Neural crest cell (in vitro differentiated cells): ENCODE measurements around the gene ATG5. TPM values are rescaled to one million over a fixed set of nuclear protein-coding genes. Genes with fewer than 3 reads are reported as not detected.

Experiments used
- DNase-seq: peaks from one replicate; pipeline ENCODE4 v3.0.0; 2021; ENCODE audit warnings: low read depth, mixed read lengths, low spot score
- H3K27ac Mint-ChIP-seq: one replicate; pipeline ENCODE4 v1.8.0; 2021; ENCODE audit warnings: mild to moderate bottlenecking, mixed read lengths; ENCODE audit not compliant: unreplicated experiment
- H3K27me3 Mint-ChIP-seq: 2 replicates; pipeline ENCODE4 v1.8.0; 2021; ENCODE audit warnings: low read depth, mild to moderate bottlenecking, mixed read lengths
- H3K36me3 Mint-ChIP-seq: 2 replicates; pipeline ENCODE4 v1.8.0; 2021; ENCODE audit warnings: low read depth, mild to moderate bottlenecking, mixed read lengths
- H3K4me1 Mint-ChIP-seq: 2 replicates; pipeline ENCODE4 v1.8.0; 2021; ENCODE audit warnings: mixed read lengths
- H3K4me3 Mint-ChIP-seq: one replicate; pipeline ENCODE4 v1.8.0; 2021; ENCODE audit warnings: mild to moderate bottlenecking, mixed read lengths
- H3K9me3 Mint-ChIP-seq: 2 replicates; pipeline ENCODE4 v1.8.0; 2021; ENCODE audit warnings: mixed read lengths
- total RNA-seq: library from RNA; stranded (reverse); gene quantifications from 2 replicates; pipeline ENCODE4 v1.2.1, GENCODE V29; 2021
- TF ChIP-seq, protein P1 (sequence below): fragments of 200-600 bp; sonication (generic); conservative IDR thresholded peaks from 2 replicates; pipeline ENCODE4 v1.5.0; 2021; ENCODE audit warnings: antibody characterized with exemption, mild to moderate bottlenecking

ATG5 gene
- total RNA-seq, 1 donor from 2014 or later: 22.5 TPM

DNA sequence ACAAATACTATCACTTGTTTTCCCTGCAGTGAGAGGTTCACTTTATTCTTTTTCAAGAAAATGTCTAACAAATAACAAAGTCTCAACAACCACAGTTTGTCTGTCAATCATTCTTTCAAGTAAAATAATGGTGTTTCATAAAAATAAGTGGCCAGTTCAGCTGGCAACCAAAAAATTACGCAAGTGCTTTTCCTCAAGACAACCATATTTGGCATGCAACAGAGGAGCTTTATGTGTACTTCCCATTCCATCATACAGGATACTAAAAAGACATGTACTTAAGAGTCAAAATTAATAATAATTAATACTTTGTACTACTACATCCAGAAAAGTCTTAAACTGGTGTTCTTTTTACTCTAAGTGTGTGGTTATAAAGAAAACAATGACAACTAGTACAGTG lies 34.6 kb downstream of the ATG5 start:
- H3K27ac Mint-ChIP-seq: no peak overlapping the region

GRCh38 chr6:106290032-106290431 lies 35.5 kb downstream of the ATG5 start:
- Mint-ChIP-seq H3K27me3 (no peaks in the 10 kb centered on the region), H3K4me1 (no peaks in the 10 kb centered on the region), H3K9me3 (peaks cover 6% of the 10 kb centered on the region), H3K4me3 (no peak overlapping the region), H3K27ac (no peak overlapping the region), H3K36me3 (peaks cover 21% of the 10 kb centered on the region)
- TF ChIP-seq, protein P1, sequence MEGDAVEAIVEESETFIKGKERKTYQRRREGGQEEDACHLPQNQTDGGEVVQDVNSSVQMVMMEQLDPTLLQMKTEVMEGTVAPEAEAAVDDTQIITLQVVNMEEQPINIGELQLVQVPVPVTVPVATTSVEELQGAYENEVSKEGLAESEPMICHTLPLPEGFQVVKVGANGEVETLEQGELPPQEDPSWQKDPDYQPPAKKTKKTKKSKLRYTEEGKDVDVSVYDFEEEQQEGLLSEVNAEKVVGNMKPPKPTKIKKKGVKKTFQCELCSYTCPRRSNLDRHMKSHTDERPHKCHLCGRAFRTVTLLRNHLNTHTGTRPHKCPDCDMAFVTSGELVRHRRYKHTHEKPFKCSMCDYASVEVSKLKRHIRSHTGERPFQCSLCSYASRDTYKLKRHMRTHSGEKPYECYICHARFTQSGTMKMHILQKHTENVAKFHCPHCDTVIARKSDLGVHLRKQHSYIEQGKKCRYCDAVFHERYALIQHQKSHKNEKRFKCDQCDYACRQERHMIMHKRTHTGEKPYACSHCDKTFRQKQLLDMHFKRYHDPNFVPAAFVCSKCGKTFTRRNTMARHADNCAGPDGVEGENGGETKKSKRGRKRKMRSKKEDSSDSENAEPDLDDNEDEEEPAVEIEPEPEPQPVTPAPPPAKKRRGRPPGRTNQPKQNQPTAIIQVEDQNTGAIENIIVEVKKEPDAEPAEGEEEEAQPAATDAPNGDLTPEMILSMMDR: no peak
- DNase-seq: no peak

More for the DNA sequence above, 34.6 kb downstream of the ATG5 start:
- no peak for DNase-seq
- Mint-ChIP-seq H3K4me1 (no peaks in the 10 kb centered on the region), H3K36me3 (peaks cover 21% of the 10 kb centered on the region), H3K9me3 (peaks cover 6% of the 10 kb centered on the region), H3K4me3 (no peak overlapping the region), H3K27me3 (no peaks in the 10 kb centered on the region)
- TF ChIP-seq, protein P1: no peak

DNA sequence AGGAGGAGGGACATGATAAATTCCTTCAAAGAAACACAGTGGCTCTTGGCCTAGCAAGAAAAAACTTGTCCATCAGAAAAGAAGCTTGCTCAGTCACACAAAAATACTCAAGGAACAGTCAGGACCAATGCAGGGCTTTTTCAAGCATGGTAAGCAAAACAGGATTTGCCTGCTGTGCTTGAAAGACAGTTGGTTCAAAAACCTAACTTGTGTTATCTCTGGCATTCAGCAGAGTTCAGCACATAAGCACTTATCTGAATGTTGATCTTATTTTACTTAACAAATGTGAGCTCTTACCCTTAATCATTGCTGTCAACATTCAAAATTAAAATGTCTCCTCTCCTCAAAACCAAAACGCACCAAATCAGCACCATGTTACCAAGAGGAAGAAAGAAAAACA lies 38.3 kb downstream of the ATG5 start:
- Mint-ChIP-seq H3K27me3 (no peaks in the 10 kb centered on the region), H3K9me3 (peaks cover 6% of the 10 kb centered on the region), H3K4me3 (no peak overlapping the region), H3K36me3 (peaks cover 20% of the 10 kb centered on the region), H3K27ac (no peak overlapping the region), H3K4me1 (no peaks in the 10 kb centered on the region)
- no peak for DNase-seq
- TF ChIP-seq, protein P1: no peak

DNA sequence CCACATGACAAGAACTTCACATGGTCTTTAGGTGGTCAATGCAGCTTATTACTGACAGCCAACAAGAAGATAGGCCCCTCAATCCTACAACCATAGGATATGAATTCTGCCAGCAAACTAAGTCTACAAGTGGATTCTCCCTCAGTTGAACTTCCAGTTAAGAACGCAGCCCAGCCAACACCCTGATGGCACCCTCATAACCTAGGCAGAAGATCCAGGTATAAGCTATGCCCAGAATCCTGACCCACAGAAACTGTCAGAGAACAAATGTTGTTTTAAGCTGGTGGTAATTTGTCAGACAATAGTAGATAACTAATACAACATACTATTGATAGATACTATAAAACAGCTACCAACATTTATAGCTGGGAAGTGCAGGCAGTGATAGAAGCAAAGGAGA lies 38.8 kb downstream of the ATG5 start:
- H3K4me3 Mint-ChIP-seq: no peak overlapping the region
- H3K9me3 Mint-ChIP-seq: peaks cover 2% of the 10 kb centered on the region
- peaks cover 16% of the 10 kb centered on the region for H3K36me3 Mint-ChIP-seq
- no peaks in the 10 kb centered on the region for H3K4me1 Mint-ChIP-seq
- no peak for DNase-seq
- no peak overlapping the region for H3K27ac Mint-ChIP-seq
- H3K27me3 Mint-ChIP-seq: no peaks in the 10 kb centered on the region
- TF ChIP-seq, protein P1: no peak

DNA sequence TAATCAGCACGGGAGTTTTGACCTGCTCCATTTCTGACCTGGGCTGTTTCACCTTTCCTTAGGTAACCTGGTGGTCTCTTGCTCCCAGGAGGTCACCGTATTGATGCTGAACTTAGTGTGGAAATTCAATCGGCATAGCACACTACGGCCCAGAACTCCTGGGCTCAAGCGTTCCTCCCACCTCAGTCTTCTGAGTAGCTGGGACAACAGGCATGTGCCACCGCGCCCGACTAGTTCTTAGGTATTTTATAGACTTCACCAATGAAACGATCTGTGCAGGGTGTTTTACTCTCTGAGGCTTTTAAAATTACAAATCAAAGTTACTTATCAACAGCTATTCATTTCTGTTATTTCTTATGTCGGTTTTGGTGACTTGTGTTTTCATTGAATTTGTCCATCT lies 42.1 kb downstream of the ATG5 start:
- H3K27me3 Mint-ChIP-seq: no peaks in the 10 kb centered on the region
- no peak for DNase-seq
- no peaks in the 10 kb centered on the region for H3K4me1 Mint-ChIP-seq
- no peak overlapping the region for H3K27ac Mint-ChIP-seq
- no peaks in the 10 kb centered on the region for H3K9me3 Mint-ChIP-seq
- peaks cover 5% of the 10 kb centered on the region for H3K36me3 Mint-ChIP-seq
- H3K4me3 Mint-ChIP-seq: no peak overlapping the region
- TF ChIP-seq, protein P1: no peak

DNA sequence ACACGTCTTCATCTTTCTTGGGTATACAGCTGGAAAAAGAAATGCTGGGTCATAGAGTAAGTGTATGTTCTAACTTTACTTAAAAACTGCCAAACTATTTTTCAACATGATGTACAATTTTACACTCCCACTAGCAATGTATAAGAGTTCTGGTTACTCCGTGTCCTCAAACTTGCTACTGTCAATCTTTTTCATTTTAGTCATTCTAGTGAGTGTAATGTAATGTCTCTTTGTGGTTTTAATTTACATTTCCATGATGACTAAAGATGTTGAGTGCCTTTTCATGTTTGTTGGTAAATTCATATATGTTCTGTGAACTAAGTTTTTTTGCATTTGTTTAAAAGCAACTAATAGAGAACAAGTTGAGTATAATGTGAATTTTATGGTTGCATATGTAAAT lies 43.9 kb downstream of the ATG5 start:
- TF ChIP-seq, protein P1: no peak
- Mint-ChIP-seq H3K27me3 (no peaks in the 10 kb centered on the region), H3K36me3 (peaks cover 7% of the 10 kb centered on the region), H3K9me3 (no peaks in the 10 kb centered on the region), H3K4me3 (no peak overlapping the region), H3K4me1 (no peaks in the 10 kb centered on the region), H3K27ac (no peak overlapping the region)
- no peak for DNase-seq
